ENCODE results near the gene MACROD2. TPM values are rescaled to one million over a fixed set of nuclear protein-coding genes. Genes with fewer than 3 reads are reported as not detected.

Gene MACROD2
- total RNA-seq, 1 donor from 2014 or later, result 2.5 TPM

- no peak for TF ChIP-seq CTCF (IDR thresholded peaks at IDR 0.05)
- Mint-ChIP-seq H3K9me3 (ENCODE audit: unreplicated experiment) (peaks cover 13% of the 10 kb centered on the region), H3K4me3 (ENCODE audit: unreplicated experiment) (no peak overlapping the region), H3K27me3 (ENCODE audit: unreplicated experiment) (no peaks in the 10 kb centered on the region), H3K27ac (ENCODE audit: unreplicated experiment) (no peak overlapping the region), H3K36me3 (ENCODE audit: unreplicated experiment) (no peaks in the 10 kb centered on the region), H3K4me1 (ENCODE audit: unreplicated experiment) (no peaks in the 10 kb centered on the region)
- no peak for DNase-seq (ENCODE audit: extremely low spot score, unreplicated experiment)
These were observed 894.4 kb downstream of the MACROD2 start for GRCh38 chr20:14889496-14890255.

GRCh38 chr20:14890713-14891112 lies 895.4 kb downstream of the MACROD2 start:
- TF ChIP-seq CTCF (IDR thresholded peaks at IDR 0.05), result no peak
- Mint-ChIP-seq H3K4me3 (ENCODE audit: unreplicated experiment) (no peak overlapping the region), H3K36me3 (ENCODE audit: unreplicated experiment) (no peaks in the 10 kb centered on the region), H3K27me3 (ENCODE audit: unreplicated experiment) (no peaks in the 10 kb centered on the region), H3K27ac (ENCODE audit: unreplicated experiment) (no peak overlapping the region), H3K4me1 (ENCODE audit: unreplicated experiment) (no peaks in the 10 kb centered on the region), H3K9me3 (ENCODE audit: unreplicated experiment) (peaks cover 11% of the 10 kb centered on the region)
- no peak for DNase-seq (ENCODE audit: extremely low spot score, unreplicated experiment)

- Mint-ChIP-seq H3K27me3 (ENCODE audit: unreplicated experiment) (no peaks in the 10 kb centered on the region), H3K9me3 (ENCODE audit: unreplicated experiment) (peaks cover 9% of the 10 kb centered on the region), H3K4me3 (ENCODE audit: unreplicated experiment) (no peak overlapping the region), H3K27ac (ENCODE audit: unreplicated experiment) (no peak overlapping the region), H3K4me1 (ENCODE audit: unreplicated experiment) (no peaks in the 10 kb centered on the region), H3K36me3 (ENCODE audit: unreplicated experiment) (no peaks in the 10 kb centered on the region)
- DNase-seq (ENCODE audit: extremely low spot score, unreplicated experiment), result no peak
- TF ChIP-seq CTCF (IDR thresholded peaks at IDR 0.05), result no peak
These were observed 897.5 kb downstream of the MACROD2 start for GRCh38 chr20:14892782-14893181.

- Mint-ChIP-seq H3K36me3 (ENCODE audit: unreplicated experiment) (no peaks in the 10 kb centered on the region), H3K4me1 (ENCODE audit: unreplicated experiment) (no peaks in the 10 kb centered on the region), H3K4me3 (ENCODE audit: unreplicated experiment) (no peak overlapping the region), H3K9me3 (ENCODE audit: unreplicated experiment) (no peaks in the 10 kb centered on the region), H3K27ac (ENCODE audit: unreplicated experiment) (no peak overlapping the region), H3K27me3 (ENCODE audit: unreplicated experiment) (no peaks in the 10 kb centered on the region)
- no peak for TF ChIP-seq CTCF (IDR thresholded peaks at IDR 0.05)
- no peak for DNase-seq (ENCODE audit: extremely low spot score, unreplicated experiment)
These were observed 901.3 kb downstream of the MACROD2 start for GRCh38 chr20:14896569-14896968.

GRCh38 chr20:14897608-14898007 lies 902.3 kb downstream of the MACROD2 start:
- no peaks in the 10 kb centered on the region for H3K27me3 Mint-ChIP-seq (ENCODE audit: unreplicated experiment)
- TF ChIP-seq CTCF (IDR thresholded peaks at IDR 0.05), result no peak
- H3K9me3 Mint-ChIP-seq (ENCODE audit: unreplicated experiment), result no peaks in the 10 kb centered on the region
- no peak for DNase-seq (ENCODE audit: extremely low spot score, unreplicated experiment)
- H3K4me1 Mint-ChIP-seq (ENCODE audit: unreplicated experiment), result no peaks in the 10 kb centered on the region
- H3K36me3 Mint-ChIP-seq (ENCODE audit: unreplicated experiment), result no peaks in the 10 kb centered on the region
- H3K27ac Mint-ChIP-seq (ENCODE audit: unreplicated experiment), result no peak overlapping the region
- H3K4me3 Mint-ChIP-seq (ENCODE audit: unreplicated experiment), result no peak overlapping the region

Data from osteocyte (in vitro differentiated cells).